NCI-H748 treated with DMSO at 0.1 percent for 48 hours (cell line): ENCODE measurements around the gene ADGRL3.
A peak's percentile ranks its signal among the peaks of the same experiment; 100 is the strongest.
"Not testable (repeated sequence)": the region's sequence is repeated elsewhere in the genome, so short reads cannot be mapped to it uniquely, and the experiment has no call there.

Source experiments
- DNase-seq: peaks from one replicate; lab custom pipeline; 2025; lab: John Stamatoyannopoulos, UW

Gene ADGRL3

GRCh38 chr4:61909031-61909430 lies 708.9 kb downstream of the ADGRL3 start:
- no peak for DNase-seq

GRCh38 chr4:61911313-61911756 lies 711.2 kb downstream of the ADGRL3 start:
- DNase-seq: no peak

- no peak for DNase-seq
These were observed 713.5 kb downstream of the ADGRL3 start for GRCh38 chr4:61913619-61914018.

GRCh38 chr4:61915501-61915900 lies 715.4 kb downstream of the ADGRL3 start:
- DNase-seq: no peak

DNA sequence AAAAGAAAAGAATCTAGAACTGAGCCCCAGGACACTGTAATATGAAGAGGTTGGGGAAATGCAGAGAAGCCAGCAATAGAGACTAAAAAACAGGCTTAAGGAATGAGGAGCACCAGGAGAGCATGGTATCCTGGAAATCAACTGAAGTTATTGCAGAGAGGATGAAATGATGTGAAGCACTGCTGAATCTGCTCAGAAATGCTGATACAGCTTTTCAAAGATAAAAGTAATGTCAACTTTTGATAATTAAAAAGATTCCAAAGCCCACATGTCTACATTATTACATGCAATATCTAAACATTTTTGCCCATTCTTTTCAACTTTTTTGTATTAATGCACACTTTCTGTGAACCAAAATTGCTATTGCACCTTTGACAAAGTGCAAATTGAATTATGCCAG lies 718.4 kb downstream of the ADGRL3 start:
- no peak for DNase-seq

GRCh38 chr4:61918987-61919386 lies 718.9 kb downstream of the ADGRL3 start:
- peak; percentile 42 for DNase-seq

- DNase-seq: no peak
These were observed 719.4 kb downstream of the ADGRL3 start for GRCh38 chr4:61919561-61919960.

DNA sequence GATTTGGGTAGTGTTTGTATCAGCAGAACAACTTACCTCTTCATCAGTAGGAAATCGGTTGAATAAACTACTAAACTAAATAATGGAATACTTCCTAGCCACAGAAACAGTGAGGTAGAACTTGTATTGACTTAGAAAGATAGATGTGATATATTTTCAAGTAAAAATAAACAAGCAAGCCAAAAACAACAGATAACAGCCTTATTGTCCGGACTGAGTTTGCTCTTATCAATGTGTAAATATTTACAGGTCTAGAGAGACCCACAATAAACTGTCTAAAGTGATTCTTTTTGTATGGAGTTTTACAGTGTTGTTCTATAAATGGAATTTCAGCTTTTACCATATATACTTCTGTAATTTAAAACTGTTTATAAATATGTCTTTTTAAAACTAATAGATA lies 721.8 kb downstream of the ADGRL3 start:
- DNase-seq: peak; percentile 19

DNA sequence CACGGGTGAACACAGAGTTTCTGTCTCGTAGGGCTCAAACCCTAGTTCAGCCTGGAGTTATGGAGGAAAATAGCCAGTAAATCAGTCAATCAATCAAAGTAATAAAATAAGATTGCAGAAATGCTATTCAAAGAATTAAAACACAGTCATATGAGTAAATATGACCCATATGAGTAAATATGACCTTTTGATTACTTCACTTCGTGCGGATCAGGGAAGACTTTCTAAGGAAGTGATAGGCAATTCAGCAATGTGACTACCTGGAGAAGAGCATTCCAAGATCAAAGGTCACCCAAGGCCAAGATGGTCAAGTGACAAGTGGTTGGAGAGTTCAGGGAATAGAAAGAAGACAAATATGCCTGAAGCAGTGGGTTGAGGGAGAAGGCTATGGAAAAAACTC lies 722.6 kb downstream of the ADGRL3 start:
- DNase-seq: no peak

DNA sequence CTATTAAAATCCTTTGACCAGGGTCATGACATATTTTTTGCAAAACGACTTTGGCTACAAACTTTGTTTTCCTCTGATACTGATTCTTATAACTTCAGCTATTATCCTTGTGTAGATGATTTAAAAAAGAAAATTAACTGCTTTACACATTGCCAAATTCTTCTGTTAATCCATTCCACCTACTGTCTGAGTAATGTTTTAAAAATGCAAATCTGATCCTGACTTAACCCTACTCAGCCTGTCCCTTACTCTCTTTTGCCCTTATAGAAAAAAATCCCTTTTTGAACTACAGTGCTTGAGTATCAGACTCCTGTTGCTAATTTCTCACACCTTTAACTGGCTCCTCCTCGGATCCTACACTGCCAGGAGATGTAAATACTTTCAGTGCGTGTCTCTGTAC lies 723.1 kb downstream of the ADGRL3 start:
- no peak for DNase-seq

DNA sequence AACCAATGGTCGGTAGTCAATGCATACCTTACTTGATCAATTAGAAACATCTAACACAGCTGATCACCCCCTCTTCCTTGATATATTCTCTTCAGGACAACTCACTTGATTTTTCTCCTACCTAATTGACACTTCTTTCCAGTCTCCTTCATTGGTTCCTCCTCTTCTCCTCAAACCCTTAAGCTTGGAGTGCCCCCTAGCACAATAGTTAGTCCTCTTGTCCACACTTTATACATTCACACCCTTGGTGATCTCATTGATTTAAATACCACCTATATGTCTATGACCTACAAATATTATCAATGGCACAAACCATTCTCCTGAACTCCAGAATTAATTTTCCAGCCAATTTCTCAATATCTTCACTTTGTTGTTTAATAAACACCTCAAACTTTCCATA lies 724.0 kb downstream of the ADGRL3 start:
- DNase-seq: no peak

- no peak for DNase-seq
These were observed 733.4 kb downstream of the ADGRL3 start for GRCh38 chr4:61933527-61933926.

DNA sequence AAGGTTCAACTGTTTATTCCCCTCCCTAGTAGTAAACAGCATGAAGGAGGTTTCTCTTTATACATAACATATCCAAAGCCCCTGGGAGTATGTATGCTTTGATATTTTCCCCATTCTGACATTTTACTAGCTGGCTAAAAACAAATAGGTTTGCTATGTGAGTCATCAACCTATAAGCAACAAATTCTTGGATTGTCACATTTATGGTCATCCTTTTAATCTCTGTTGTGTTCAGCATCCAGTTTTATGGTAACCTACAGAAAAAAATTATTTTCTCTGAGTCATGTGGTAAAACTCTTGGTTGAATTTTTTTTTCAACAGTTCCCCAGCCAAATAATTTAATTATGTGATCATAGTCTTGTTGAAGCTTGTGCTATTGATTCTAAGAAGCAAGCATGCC lies 734.1 kb downstream of the ADGRL3 start:
- no peak for DNase-seq

GRCh38 chr4:61938250-61938846 lies 738.2 kb downstream of the ADGRL3 start:
- no peak for DNase-seq

DNA sequence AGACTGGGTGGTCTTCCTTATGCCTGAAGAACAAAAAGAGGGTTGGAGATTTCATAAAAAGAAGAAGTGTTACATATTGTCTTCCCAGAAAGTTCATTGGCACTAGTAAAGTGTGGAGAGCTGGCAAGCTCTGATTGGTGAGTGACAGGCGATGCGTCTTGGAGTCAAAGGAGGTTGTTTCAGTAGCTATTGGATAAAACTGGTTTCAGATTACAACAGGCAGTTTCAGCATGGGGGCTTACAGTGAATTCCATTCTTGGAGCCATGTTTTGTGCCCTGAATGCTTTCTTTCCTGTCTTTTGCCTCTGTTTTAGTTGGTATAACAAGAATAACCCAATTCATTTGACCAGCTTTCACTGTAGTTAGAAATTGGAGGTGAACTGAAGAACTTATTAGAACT lies 750.5 kb downstream of the ADGRL3 start:
- DNase-seq: no peak

DNA sequence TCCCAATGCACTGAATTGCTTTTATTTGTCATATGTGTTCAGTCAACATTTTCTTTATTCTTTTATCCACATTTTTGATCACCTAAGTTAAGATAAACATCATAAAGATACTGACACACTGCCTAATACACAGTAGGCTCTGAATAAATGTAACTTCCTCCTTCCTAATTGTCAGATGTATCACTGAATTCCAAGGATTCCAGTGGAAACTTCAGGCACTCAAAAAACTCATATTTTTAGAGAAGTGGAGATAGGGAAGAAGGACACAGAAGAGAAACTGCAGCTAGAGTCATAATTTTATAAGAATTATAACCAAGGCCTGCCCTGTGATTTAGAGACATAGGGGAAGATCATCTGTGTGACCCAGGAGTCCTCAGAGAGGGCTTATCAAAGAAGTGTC lies 753.3 kb downstream of the ADGRL3 start:
- DNase-seq: no peak

- DNase-seq: no peak
These were observed 758.5 kb downstream of the ADGRL3 start for GRCh38 chr4:61958591-61958990.

DNA sequence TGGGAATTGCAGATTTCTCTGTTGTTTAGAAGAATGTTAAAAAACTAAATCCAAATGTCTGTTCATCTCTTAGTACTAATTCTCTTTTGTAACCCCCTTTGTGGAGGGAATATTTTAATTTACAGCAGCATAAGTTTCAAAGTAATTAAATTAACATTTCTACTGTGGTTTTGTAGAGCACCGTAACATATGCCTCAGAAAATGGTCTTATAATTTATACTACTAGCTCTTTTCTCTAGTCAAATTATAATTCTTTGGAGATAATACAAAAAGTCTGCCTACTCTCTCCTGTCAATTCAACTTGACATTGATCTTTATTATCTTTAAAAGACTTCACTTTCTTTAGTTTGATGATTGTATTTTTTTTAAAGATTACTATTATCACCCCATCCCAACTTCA lies 759.0 kb downstream of the ADGRL3 start:
- DNase-seq: no peak

- DNase-seq: no peak
These were observed 784.3 kb downstream of the ADGRL3 start for GRCh38 chr4:61984260-61984909.

- DNase-seq: no peak
These were observed 785.3 kb downstream of the ADGRL3 start for GRCh38 chr4:61985426-61985825.

DNA sequence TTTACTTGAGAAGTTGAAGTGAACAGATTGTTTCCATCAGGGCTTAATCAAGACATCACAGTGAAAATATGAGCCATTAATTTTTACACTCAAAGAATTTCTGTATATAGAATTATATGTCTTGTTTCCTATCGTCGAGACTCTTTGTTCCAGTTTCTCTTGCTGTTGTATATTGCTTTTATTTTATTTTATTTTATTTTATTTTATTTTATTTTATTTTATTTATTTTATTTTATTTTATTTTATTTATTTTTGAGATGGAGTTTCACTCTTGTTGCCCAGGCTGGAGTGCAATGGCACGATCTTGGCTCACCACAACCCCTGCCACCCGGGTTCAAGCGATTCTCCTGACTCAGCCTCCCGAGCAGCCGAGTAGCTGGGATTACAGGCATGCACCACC lies 786.8 kb downstream of the ADGRL3 start:
- DNase-seq: not testable (repeated sequence)

- peak; percentile 51 for DNase-seq
These were observed 792.2 kb downstream of the ADGRL3 start for GRCh38 chr4:61992351-61992750.

- no peak for DNase-seq
These were observed 793.9 kb downstream of the ADGRL3 start for GRCh38 chr4:61994036-61994435.

- DNase-seq: no peak
These were observed 795.7 kb downstream of the ADGRL3 start for GRCh38 chr4:61995717-61996340.
